HG02610 (cell line): ENCODE measurements around the gene DPEP1.

Experiments used
- ATAC-seq: cut with Tn5 transposase; IDR thresholded peaks from one replicate; pipeline ENCODE4 v1.9.1; 2021; ENCODE audit warnings: mild to moderate bottlenecking, moderate library complexity; ENCODE audit not compliant: unreplicated experiment

Gene DPEP1

GRCh38 chr16:89598199-89598598 is 15.2 kb upstream of the DPEP1 start:
- ATAC-seq: no peak

GRCh38 chr16:89599451-89599858 is 14.0 kb upstream of the DPEP1 start:
- no peak for ATAC-seq

GRCh38 chr16:89599902-89600301 is 13.5 kb upstream of the DPEP1 start:
- ATAC-seq: no peak

GRCh38 chr16:89600427-89600826 is 13.0 kb upstream of the DPEP1 start:
- no peak for ATAC-seq

GRCh38 chr16:89600956-89601355 is 12.5 kb upstream of the DPEP1 start:
- ATAC-seq: no peak

DNA sequence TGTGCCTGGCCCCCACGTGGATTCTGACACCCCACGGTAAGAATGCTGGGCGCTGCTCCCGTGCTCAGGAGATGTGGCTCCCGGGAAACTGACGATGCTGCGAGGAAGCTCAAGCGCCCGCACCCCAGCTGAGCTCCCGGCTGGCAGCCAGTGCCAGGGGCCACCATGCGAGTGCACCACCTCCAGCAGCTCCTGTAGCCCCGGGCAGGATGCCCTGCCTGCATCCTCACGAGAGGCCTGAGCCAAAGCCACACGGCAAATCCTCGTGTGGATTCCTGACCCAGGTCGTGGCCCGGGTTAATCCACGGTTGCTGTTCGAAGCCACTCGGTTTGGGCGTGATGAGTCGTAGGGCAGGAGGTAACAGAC is 11.6 kb upstream of the DPEP1 start:
- no peak for ATAC-seq

GRCh38 chr16:89602273-89602951 is 11.0 kb upstream of the DPEP1 start:
- ATAC-seq: no peak

- ATAC-seq: no peak
Observed at GRCh38 chr16:89602952-89603590, 10.4 kb upstream of the DPEP1 start.

DNA sequence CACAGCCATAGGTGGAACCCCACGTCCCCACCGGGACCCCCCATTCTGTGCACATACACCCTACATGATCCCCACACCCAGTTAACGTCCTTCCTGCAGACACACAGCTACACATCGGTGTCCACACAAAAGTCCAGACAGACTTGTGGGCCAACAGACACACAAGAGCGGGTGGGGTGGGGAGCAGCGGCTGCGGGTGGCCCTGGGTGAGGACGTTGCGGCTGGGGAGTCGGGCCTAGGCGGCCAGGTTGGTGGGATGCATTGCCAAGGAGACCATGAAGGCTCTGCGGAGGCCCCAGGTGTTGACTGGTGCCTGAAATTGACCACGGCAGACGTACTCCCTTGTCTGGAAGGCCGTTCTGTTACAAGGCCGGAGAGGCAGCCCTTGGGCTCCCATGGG is 8.7 kb upstream of the DPEP1 start:
- no peak for ATAC-seq

DNA sequence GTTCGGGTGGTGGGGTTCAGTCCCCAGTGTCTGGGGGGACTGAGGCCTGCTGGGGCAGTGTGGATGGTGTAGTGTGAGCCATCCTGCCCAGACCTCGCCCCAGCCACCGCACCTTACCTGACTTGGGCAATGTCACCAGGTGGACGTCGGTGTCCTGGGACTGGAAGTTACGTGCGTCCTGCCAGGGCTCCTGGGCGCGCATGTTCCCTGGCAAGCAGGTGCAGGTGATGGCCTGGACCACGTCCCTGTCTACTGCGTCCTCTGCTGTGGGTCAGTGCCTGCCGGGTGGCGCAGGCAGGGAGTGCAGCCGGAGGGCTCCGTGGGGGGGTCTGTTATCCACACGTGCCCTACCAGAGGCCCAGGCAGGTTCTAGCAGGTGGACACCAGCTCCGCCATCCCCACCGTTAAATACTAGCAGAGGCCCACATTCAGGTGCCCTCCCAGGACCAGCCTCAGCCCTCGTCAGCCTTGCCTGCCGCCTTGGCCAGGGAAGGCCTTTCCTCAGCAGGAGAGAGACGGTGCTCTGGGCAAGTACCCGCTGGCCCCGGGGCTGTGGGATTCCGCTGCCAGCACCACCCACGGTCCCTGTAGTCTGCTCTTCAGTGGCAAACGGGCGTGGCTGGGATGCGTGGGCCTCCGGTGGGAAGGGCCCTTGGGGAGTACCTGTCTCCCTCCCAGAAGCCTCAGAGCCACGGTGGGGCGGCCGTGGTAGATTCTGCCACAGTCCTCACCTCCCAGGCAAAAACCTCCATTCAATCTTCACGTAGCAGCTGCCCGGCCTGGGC is 8.1 kb upstream of the DPEP1 start:
- ATAC-seq: no peak

DNA sequence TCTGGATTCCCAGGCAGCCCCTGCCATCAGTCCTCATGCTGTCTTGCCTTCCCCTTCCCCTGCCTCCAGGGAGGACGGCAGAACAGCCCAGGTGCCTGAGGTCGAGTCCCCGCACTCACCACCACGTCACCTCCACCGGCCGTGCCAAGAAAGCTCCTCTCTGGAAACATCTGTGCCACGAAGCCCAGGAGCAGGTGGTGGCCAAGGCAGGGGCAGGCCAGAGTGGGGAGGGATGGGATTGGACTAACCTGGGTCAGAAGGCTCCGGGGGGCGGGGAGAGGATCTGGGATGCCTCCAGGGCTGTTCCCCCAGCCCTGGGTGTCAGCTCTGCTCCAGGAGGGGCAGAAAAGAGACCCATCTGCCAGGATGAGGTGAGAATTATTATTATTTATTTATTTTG is 7.4 kb upstream of the DPEP1 start:
- ATAC-seq: no peak

DNA sequence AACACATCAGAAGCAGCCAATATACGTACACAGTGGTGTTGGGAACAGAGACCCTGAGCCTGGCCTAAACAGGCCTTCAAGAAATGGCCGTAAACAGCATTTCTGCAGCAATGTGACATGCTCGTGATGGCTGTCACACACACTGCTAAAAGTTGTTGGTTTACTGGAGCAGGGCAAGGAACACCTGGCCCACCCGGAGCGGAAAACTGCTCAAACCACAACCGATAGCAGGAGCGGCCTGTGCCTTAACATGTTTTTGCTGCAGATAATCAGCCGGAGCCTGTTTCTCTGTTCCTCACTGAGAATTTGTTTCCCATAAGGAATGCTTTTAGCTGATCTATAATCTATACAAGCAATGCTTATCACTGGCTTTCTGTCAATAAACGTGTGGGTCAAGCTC is 6.0 kb upstream of the DPEP1 start:
- ATAC-seq: no peak

DNA sequence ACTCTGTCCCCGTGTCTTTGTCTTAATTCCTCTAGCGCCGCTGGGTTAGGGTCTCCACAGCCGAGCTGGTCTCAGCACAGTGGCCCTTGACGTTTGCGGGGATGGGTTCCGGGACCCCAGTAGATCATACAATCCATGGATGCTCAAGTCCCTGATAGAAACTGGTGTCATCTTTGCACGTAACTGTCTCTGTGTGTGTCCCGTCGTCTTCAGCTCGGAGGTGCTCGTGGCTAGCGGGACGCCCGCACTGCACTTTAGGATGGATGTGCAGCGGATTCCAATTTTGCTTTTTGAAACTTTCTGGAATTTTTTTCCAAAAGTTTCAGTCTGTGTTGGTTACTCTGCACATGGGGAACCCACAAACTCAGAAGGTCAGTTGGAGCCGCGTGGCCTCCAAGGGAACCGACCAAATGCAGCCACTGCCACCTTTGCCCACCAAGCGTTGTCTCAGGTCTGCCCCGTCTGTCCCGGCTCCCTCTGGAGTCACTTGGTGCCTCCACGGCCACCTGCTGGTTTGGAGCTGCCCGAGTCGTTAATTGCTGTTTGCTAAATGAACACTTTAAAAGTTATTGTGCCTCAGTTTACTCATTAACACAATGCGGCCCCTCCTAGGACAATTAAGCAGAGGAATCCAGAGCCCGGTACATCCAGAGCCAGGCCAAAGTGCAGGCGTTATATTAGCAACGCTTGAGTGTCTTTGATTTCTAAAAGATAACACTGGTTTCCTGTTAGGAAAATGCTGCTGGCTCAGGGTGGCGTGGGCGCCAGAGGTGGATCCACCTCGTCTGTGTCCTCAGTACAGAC is 5.3 kb upstream of the DPEP1 start:
- ATAC-seq: no peak

DNA sequence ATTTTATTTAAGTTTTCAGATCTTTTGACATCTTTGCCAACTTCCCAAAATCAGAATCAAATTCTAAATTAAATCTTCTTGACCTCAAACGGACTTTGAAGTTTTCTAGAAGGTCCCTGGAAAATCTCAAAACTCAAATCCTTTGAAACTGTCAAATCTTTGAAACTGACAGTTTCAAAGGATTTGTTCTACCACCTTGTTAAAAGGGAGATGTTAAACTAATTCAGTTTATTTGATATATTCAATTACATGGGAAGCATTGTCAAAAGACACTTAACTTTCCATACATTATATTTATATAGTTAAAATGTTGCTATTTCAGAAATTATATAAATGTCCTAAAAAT is 3.4 kb upstream of the DPEP1 start:
- ATAC-seq: no peak

DNA sequence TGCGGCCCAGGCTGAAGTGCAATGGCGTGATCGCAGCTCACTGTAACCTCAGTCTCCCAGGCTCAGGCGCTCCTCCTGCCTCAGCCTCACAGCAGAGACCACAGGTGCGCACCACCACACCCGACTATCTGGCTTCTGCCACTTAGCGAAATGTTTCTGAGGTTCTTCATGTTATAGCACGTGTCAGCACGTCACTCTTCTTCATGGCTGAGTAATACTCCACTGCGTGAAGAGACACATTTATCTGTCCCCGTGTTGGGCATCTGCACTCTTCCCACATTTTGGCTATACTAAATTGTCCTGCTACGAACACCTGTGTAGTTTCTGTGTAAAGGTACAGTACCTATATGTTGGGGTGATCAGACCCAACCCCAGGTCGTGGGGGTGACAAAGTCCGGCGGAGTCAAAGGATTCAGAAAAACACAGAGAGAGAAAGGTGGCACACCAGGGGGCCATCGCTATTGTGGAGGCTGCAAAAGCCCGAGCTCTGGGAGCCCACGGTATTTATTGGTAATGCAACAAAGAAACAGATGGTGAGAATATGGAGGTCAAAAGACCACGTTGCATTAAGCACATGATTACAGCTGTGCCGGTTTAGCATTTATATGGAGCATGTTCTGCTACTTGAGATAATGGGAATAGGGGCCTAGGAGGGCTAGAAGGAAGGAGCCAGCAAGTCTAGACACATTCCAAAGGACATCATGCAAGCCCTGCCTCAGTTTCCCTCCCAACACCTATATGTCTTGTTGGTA is 851 bp upstream of the DPEP1 start:
- no peak for ATAC-seq

- ATAC-seq: no peak
Observed at GRCh38 chr16:89613954-89614459, 565 bp downstream of the DPEP1 start.

DNA sequence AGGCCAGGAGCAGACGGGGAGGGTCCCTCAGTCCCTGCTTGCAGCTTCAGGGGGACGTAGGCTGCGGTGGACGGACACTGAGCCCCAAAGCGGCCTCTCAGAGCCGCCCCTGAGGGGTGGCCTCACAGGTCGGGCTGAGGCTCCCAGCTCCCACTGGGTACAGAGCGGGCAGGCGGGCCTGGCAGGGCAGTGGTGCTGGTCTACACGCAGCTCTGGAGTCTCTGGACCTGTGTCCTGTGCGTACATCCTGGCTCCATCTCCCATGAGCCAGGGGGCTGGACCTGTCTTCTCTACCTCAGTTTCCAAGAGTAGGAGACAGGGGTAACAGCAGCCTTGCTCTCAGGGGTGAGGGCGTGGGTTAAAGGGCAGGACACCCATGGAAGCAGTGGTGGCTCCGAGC is 1.7 kb downstream of the DPEP1 start:
- ATAC-seq: no peak

GRCh38 chr16:89615596-89616090 is 2.2 kb downstream of the DPEP1 start:
- no peak for ATAC-seq

- ATAC-seq: no peak
Observed at GRCh38 chr16:89616623-89617022, 3.2 kb downstream of the DPEP1 start.

DNA sequence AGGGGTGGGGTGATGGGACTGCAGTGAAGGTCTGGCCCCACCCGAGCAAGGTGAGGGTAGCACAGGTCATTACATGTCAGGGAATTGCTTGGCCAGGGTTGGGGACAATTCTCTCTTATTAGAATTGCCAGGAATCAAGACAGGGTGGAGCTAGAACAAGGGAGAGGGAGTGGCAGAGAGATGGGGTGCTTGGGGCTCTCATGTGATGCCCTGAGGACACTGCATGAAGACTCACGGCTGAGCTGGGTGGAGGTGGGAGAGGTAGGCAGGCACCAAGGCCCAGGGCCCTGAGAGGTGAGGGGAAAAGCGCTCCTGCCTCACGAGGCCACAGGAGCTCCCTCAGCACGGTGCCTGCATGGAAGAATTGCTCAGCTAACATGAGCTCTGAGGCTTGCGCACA is 3.6 kb downstream of the DPEP1 start:
- ATAC-seq: no peak
